D721Med (cell line): Measurements from ENCODE around the gene TMEM72.

Source experiments
- DNase-seq: peaks from one replicate; pipeline ENCODE4 v3.0.0; 2011; ENCODE audit warnings: low spot score; ENCODE audit not compliant: insufficient read length
- FAIRE-seq: peaks from 2 replicates; lab custom pipeline; 2011; peaks lifted over from hg19 to GRCh38; lab: Jason Lieb, UNC
- CTCF ChIP-seq: IDR thresholded peaks from 2 replicates; pipeline ENCODE4 v1.5.1; 2012; ENCODE audit warnings: mild to moderate bottlenecking, control low read depth; ENCODE audit not compliant: insufficient read depth; ENCODE audit errors: missing control alignments

Gene TMEM72

GRCh38 chr10:44908936-44909630 is 2.1 kb upstream of the TMEM72 start:
- FAIRE-seq (no peak), DNase-seq (no peak)
- no peak for TF ChIP-seq CTCF

- FAIRE-seq (no peak), DNase-seq (no peak)
- TF ChIP-seq CTCF = no peak
Measured at GRCh38 chr10:44909910-44910309, 1.2 kb upstream of the TMEM72 start.

DNA sequence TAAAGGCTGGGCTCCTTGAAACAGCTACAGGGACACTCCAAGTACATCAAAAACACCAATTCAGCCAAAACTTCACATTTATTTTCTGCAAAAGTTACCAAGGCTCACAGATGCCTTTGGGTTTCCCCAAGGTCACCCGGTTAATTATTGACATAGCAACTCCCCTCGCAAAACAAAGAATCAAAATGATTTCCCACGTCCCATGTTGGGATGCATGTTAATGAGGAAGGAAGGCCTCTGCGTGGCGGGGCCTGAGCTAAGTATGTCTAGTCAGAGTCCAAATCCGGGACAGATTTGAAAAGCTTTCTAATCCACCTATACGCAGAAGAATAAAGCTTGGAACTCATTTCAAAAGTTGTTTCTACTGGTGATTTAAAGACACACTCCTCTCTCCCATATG is 535 bp upstream of the TMEM72 start:
- FAIRE-seq (no peak), DNase-seq (no peak)

GRCh38 chr10:44911951-44912350 is 814 bp downstream of the TMEM72 start:
- no peak for TF ChIP-seq CTCF
- DNase-seq (no peak), FAIRE-seq (no peak)

More for the DNA sequence above, 535 bp upstream of the TMEM72 start:
- no peak for TF ChIP-seq CTCF

- FAIRE-seq = no peak
- no peak for TF ChIP-seq CTCF
Measured at GRCh38 chr10:44913350-44914081, 2.4 kb downstream of the TMEM72 start.

DNA sequence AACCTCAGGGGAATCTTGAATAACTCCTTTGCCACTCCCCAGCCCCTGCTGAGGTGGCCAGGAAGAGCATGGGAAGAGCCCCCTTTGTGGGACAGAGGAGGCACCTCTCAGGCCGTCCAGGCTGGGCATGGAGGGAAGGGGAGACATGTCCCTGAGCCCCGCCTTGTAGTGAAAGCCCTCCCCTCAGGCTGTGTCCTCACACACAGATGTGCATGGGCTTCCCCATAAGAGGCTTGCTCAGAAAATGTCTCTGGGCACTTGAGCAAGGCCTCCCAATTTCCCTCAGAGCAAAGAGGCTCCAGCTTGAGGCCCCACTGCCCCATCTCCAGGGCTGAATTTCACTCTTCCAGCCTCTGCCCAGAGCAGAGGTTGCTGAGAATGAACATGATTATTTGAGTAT is 3.8 kb downstream of the TMEM72 start:
- no peak for TF ChIP-seq CTCF
- FAIRE-seq = no peak
- no peak for DNase-seq

More at GRCh38 chr10:44913350-44914081, 2.4 kb downstream of the TMEM72 start:
- no peak for DNase-seq

DNA sequence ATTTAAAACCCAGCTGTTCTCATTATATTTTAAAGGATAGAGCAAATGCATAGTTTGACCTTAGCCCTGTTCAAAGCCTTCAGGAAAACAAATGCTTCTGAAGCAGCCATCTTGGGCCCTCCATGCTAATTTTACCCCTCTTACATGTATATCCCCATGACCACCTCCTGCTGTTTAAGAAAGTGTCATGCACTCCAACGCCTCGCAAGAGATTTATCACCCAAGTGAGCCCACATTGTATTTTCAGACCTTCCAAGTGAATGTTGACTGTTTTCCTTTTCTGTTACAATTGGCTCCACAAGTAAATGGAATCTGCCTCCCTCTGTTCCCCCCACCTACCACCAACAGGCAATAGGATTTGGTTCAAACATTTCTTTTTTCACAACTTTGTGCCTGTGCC is 5.3 kb downstream of the TMEM72 start:
- no peak for TF ChIP-seq CTCF
- DNase-seq = no peak
- no peak for FAIRE-seq
